Neural progenitor cell (in vitro differentiated cells): ENCODE results near the gene HOXC9. TPM values are rescaled to one million over a fixed set of nuclear protein-coding genes. Genes with fewer than 3 reads are reported as not detected.

Source experiments
- DNase-seq: peaks from one replicate; pipeline ENCODE4 v3.0.0-alpha.2; 2016; ENCODE audit warnings: low spot score
- H2AFZ ChIP-seq: fragments of 200-600 bp; sonication (generic); replicated peaks from 2 replicates; pipeline ENCODE4 v1.6.1; 2016; ENCODE audit warnings: antibody characterized with exemption
- H3F3A ChIP-seq: fragments of 200-600 bp; sonication (generic); 2 replicates; pipeline ENCODE4 v1.6.1; 2016; ENCODE audit warnings: antibody characterized with exemption, low read depth
- H3K27ac ChIP-seq: fragments of 200-600 bp; sonication (generic); 2 replicates; pipeline ENCODE4 v1.5.1; 2016; ENCODE audit warnings: mild to moderate bottlenecking
- H3K27me3 ChIP-seq: fragments of 200-600 bp; sonication (generic); 2 replicates; pipeline ENCODE4 v1.6.1; 2016; ENCODE audit warnings: mild to moderate bottlenecking, moderate library complexity
- H3K36me3 ChIP-seq: fragments of 200-600 bp; sonication (generic); 2 replicates; pipeline ENCODE4 v1.5.1; 2016
- H3K4me1 ChIP-seq: fragments of 200-600 bp; sonication (generic); 2 replicates; pipeline ENCODE4 v1.6.1; 2016; ENCODE audit warnings: mixed run types
- H3K4me2 ChIP-seq: fragments of 200-600 bp; sonication (generic); 2 replicates; pipeline ENCODE4 v1.6.1; 2016
- H3K4me3 ChIP-seq: fragments of 200-600 bp; sonication (generic); 2 replicates; pipeline ENCODE4 v1.5.1; 2016
- H3K79me2 ChIP-seq: fragments of 200-600 bp; sonication (generic); 2 replicates; pipeline ENCODE4 v1.6.1; 2016; ENCODE audit warnings: low read depth
- H3K9ac ChIP-seq: fragments of 200-600 bp; sonication (generic); 2 replicates; pipeline ENCODE4 v1.6.1; 2016
- H3K9me3 ChIP-seq: fragments of 200-600 bp; sonication (generic); 2 replicates; pipeline ENCODE4 v1.5.1; 2016; ENCODE audit warnings: low read depth
- H4K20me1 ChIP-seq: fragments of 200-600 bp; sonication (generic); 2 replicates; pipeline ENCODE4 v1.6.1; 2016; ENCODE audit warnings: low read depth
- H3K27ac Mint-ChIP-seq: 3 replicates; pipeline ENCODE4 v1.8.0; 2021; ENCODE audit warnings: mixed read lengths
- H3K27me3 Mint-ChIP-seq: 2 replicates; pipeline ENCODE4 v1.8.0; 2022; ENCODE audit warnings: low read depth, mild to moderate bottlenecking, inconsistent platforms, moderate library complexity, mixed read lengths; ENCODE audit not compliant: insufficient read depth
- H3K36me3 Mint-ChIP-seq: 3 replicates; pipeline ENCODE4 v1.8.0; 2021; ENCODE audit warnings: mixed read lengths
- H3K4me1 Mint-ChIP-seq: 3 replicates; pipeline ENCODE4 v1.8.0; 2021; ENCODE audit warnings: mixed read lengths
- H3K4me3 Mint-ChIP-seq: 3 replicates; pipeline ENCODE4 v1.8.0; 2021; ENCODE audit warnings: mild to moderate bottlenecking, moderate library complexity, mixed read lengths
- H3K9me3 Mint-ChIP-seq: 3 replicates; pipeline ENCODE4 v1.8.0; 2020; ENCODE audit warnings: mixed read lengths
- EZH2 ChIP-seq: fragments of 200-600 bp; sonication (generic); IDR thresholded peaks from 2 replicates; pipeline ENCODE4 v1.6.1; 2017; ENCODE audit warnings: antibody characterized with exemption, mild to moderate bottlenecking, moderate library complexity
- EZH2phosphoT487 ChIP-seq: fragments of 200-600 bp; sonication (generic); IDR thresholded peaks from 2 replicates; pipeline ENCODE4 v1.6.1; 2017; ENCODE audit warnings: antibody characterized with exemption
- total RNA-seq: library from RNA; depleted of rRNA; stranded (reverse); fragments of >200 nt; gene quantifications from 2 replicates; pipeline ENCODE4 v1.2.3, GENCODE V29; 2015; ENCODE audit warnings: low replicate concordance
- TF ChIP-seq, protein P1 (sequence below): fragments of 200-600 bp; sonication (generic); IDR thresholded peaks from 2 replicates; pipeline ENCODE4 v1.5.1; 2017; ENCODE audit warnings: antibody characterized with exemption, mild to moderate bottlenecking

HOXC9 gene
- total RNA-seq, 1 donor from 2014 or later, result not detected

DNA sequence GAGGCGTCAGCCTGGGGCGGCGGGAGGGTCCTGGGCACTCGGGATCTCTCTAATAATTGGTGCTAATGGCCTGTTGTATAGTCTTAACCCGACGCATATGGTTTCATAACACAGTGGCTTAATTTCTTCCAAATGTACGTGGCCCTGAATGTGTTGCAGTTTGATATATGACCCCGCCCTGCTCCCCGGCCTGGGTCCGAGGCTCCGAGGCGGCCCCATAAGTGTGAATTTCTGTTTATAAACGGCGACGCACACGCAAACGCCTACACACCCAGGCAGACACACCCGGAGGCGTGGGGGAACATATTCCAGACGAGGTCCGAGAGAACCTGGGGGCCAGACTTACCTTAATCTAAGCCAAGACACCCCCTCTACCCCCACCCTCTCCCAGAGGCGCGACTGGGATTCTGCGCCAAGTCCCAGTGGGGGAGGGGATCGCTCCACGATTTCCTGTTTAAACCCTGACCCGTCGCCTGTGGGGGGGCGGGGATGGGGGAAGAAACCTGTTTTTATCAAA, 18.6 kb downstream of the HOXC9 start:
- Histone ChIP-seq H4K20me1 (peaks cover 82% of the 10 kb centered on the region), H2AFZ (no peak overlapping the region), H3K4me1 (no peaks in the 10 kb centered on the region), H3K4me2 (peak overlapping the region; percentile 73), H3F3A (no peaks in the 10 kb centered on the region), H3K9me3 (no peaks in the 10 kb centered on the region), H3K79me2 (no peaks in the 10 kb centered on the region), H3K27me3 (peaks cover 100% of the 10 kb centered on the region), H3K4me3 (peak overlapping the region; percentile 39), H3K9ac (no peak overlapping the region), H3K27ac (no peak overlapping the region), H3K36me3 (no peaks in the 10 kb centered on the region)
- no peaks in the 10 kb centered on the region for H3K4me1 Mint-ChIP-seq
- H3K36me3 Mint-ChIP-seq, result no peaks in the 10 kb centered on the region
- no peak overlapping the region for H3K27ac Mint-ChIP-seq
- DNase-seq, result no peak
- TF ChIP-seq EZH2phosphoT487, result peak; percentile 38
- TF ChIP-seq EZH2, result peak; percentile 70
- TF ChIP-seq, protein P1, sequence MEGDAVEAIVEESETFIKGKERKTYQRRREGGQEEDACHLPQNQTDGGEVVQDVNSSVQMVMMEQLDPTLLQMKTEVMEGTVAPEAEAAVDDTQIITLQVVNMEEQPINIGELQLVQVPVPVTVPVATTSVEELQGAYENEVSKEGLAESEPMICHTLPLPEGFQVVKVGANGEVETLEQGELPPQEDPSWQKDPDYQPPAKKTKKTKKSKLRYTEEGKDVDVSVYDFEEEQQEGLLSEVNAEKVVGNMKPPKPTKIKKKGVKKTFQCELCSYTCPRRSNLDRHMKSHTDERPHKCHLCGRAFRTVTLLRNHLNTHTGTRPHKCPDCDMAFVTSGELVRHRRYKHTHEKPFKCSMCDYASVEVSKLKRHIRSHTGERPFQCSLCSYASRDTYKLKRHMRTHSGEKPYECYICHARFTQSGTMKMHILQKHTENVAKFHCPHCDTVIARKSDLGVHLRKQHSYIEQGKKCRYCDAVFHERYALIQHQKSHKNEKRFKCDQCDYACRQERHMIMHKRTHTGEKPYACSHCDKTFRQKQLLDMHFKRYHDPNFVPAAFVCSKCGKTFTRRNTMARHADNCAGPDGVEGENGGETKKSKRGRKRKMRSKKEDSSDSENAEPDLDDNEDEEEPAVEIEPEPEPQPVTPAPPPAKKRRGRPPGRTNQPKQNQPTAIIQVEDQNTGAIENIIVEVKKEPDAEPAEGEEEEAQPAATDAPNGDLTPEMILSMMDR, result no peak
- H3K9me3 Mint-ChIP-seq, result peaks cover 3% of the 10 kb centered on the region
- H3K27me3 Mint-ChIP-seq, result peaks cover 89% of the 10 kb centered on the region
- H3K4me3 Mint-ChIP-seq, result peak overlapping the region; percentile 35

DNA sequence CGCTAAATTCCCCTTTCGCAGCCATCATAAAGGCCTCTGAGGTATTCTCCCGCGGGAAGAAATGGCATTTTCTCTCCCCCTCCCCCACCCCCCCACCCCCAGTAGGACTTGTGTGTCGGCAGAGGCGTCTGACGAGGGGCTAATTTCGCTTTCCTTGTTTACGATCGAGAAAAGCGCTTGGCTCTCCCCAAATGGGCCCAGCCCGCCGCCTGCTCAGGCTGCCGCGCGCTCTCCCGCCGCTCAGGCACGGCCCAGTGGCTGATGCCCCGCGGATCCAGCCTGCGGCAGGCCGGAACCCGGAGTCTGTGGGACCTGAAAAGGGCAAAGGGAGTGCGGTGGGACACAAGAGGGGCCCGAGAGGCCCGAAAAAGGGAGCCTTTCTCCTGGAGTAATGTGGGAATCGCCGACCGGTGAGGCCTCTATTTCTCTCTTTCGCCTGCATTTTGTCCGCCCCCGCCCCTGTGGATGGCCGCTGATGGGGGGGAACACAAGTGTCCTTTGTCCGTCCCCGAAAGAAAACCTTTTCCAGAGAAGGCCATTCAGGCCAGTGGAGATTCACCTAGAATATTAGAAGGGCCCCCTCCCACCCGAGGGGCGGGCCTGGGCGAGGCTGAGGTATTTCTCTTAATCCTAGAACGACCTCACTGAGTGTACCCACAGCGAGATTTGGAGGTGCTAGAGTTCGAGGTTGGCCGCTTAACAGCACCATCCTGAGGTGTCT, 19.3 kb downstream of the HOXC9 start:
- no peaks in the 10 kb centered on the region for H3F3A ChIP-seq
- no peak overlapping the region for H3K9ac ChIP-seq
- peaks cover 89% of the 10 kb centered on the region for H3K27me3 Mint-ChIP-seq
- H3K4me3 Mint-ChIP-seq, result peak overlapping the region; percentile 21
- H3K9me3 Mint-ChIP-seq, result peaks cover 3% of the 10 kb centered on the region
- TF ChIP-seq, protein P1, result no peak
- peak; percentile 93 for TF ChIP-seq EZH2
- TF ChIP-seq EZH2phosphoT487, result peak; percentile 89
- H3K9me3 ChIP-seq, result no peaks in the 10 kb centered on the region
- no peaks in the 10 kb centered on the region for H3K36me3 ChIP-seq
- no peak overlapping the region for H3K27ac Mint-ChIP-seq
- peak; percentile 51 for DNase-seq
- H3K4me1 ChIP-seq, result no peaks in the 10 kb centered on the region
- H3K4me1 Mint-ChIP-seq, result no peaks in the 10 kb centered on the region
- no peaks in the 10 kb centered on the region for H3K36me3 Mint-ChIP-seq
- peaks cover 85% of the 10 kb centered on the region for H4K20me1 ChIP-seq
- H2AFZ ChIP-seq, result no peak overlapping the region
- no peak overlapping the region for H3K4me3 ChIP-seq
- H3K4me2 ChIP-seq, result no peak overlapping the region
- H3K79me2 ChIP-seq, result no peaks in the 10 kb centered on the region
- H3K27ac ChIP-seq, result no peak overlapping the region
- peaks cover 100% of the 10 kb centered on the region for H3K27me3 ChIP-seq

DNA sequence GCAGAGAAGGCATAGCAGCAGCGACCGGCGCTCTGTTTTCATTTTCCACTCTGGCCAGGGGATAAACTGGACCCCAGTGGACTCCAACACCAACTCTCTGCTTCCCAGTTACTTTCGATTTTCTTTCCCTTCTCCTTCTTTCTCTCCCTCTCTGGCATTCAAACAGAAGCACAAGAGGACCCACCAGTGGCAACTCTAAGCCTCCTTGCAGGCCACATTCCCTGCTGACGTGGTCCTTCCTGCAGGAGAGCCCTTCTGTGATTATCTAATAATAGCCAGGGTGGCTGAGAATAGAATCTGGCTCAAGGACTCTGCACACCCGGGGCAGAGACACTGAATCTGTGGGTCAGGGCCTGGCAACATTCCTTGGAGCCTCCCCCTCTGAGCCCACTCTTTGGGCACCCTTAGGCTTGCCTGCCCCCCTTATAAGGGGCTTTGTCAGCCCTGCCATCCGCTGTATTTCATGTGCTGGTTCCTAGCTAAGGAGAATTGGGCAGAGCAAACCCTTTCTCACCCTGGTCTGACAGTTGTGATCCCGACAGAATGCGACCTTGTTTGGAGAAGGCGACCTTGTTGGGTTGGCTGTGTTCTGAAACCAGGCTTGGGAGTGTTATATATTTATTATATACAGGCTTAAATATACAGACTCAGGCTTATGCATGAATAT, 20.1 kb downstream of the HOXC9 start:
- Histone ChIP-seq H3K4me2 (no peak overlapping the region), H3K4me3 (no peak overlapping the region), H4K20me1 (peaks cover 85% of the 10 kb centered on the region), H3K79me2 (no peaks in the 10 kb centered on the region), H2AFZ (no peak overlapping the region), H3K4me1 (no peaks in the 10 kb centered on the region), H3K9ac (no peak overlapping the region), H3K9me3 (no peaks in the 10 kb centered on the region), H3K27me3 (peaks cover 100% of the 10 kb centered on the region), H3F3A (no peaks in the 10 kb centered on the region), H3K27ac (no peak overlapping the region), H3K36me3 (no peaks in the 10 kb centered on the region)
- H3K27me3 Mint-ChIP-seq, result peaks cover 89% of the 10 kb centered on the region
- no peak for DNase-seq
- H3K27ac Mint-ChIP-seq, result no peak overlapping the region
- H3K4me3 Mint-ChIP-seq, result peak overlapping the region; percentile 10
- TF ChIP-seq EZH2phosphoT487 (no peak), EZH2 (no peak)
- TF ChIP-seq, protein P1, result no peak
- H3K9me3 Mint-ChIP-seq, result peaks cover under 1% of the 10 kb centered on the region
- no peaks in the 10 kb centered on the region for H3K36me3 Mint-ChIP-seq
- H3K4me1 Mint-ChIP-seq, result no peaks in the 10 kb centered on the region
